ENCODE measurements around the gene APOD. TPM values are rescaled to one million over a fixed set of nuclear protein-coding genes. Genes with fewer than 3 reads are reported as not detected.

The APOD gene
- total RNA-seq, 1 donor from 2014 or later: 3.4 TPM

- DNase-seq (ENCODE audit: low spot score): no peak
- H3K27me3 Mint-ChIP-seq (ENCODE audit: insufficient read depth): peaks cover 3% of the 10 kb centered on the region
- no peaks in the 10 kb centered on the region for H3K9me3 Mint-ChIP-seq
- intact Hi-C loops (cut with micrococcal nuclease): loop anchor here (2.0 kb wide), 1 partner anchor 35 kb away; no protein-coding TSS in a partner anchor
- no peak overlapping the region for H3K4me3 Mint-ChIP-seq
- H3K27ac Mint-ChIP-seq: peak overlapping the region; percentile 92
- H3K36me3 Mint-ChIP-seq (ENCODE audit: low read depth): peaks cover 2% of the 10 kb centered on the region
- H3K4me1 Mint-ChIP-seq (ENCODE audit: low read depth): peaks cover 72% of the 10 kb centered on the region
These were observed 32.3 kb downstream of the APOD start for GRCh38 chr3:195551381-195551978.

- peaks cover 73% of the 10 kb centered on the region for H3K4me1 Mint-ChIP-seq (ENCODE audit: low read depth)
- H3K27ac Mint-ChIP-seq: peak overlapping the region; percentile 92
- peak overlapping the region; percentile 75 for H3K4me3 Mint-ChIP-seq
- H3K36me3 Mint-ChIP-seq (ENCODE audit: low read depth): peaks cover 2% of the 10 kb centered on the region
- no peaks in the 10 kb centered on the region for H3K9me3 Mint-ChIP-seq
- intact Hi-C loops (cut with micrococcal nuclease): loop anchor here (1.0 to 2.0 kb wide), 2 partner anchors 8 to 36 kb away; no protein-coding TSS in a partner anchor
- H3K27me3 Mint-ChIP-seq (ENCODE audit: insufficient read depth): no peaks in the 10 kb centered on the region
- no peak for DNase-seq (ENCODE audit: low spot score)
These were observed 33.0 kb downstream of the APOD start for GRCh38 chr3:195550723-195551122.

GRCh38 chr3:195549931-195550519 is 33.7 kb downstream of the APOD start:
- H3K9me3 Mint-ChIP-seq: no peaks in the 10 kb centered on the region
- intact Hi-C loops (cut with micrococcal nuclease): loop anchor here (1.0 to 10.0 kb wide), 7 partner anchors 8 to 1415 kb away; partner anchors contain the start of genes ATP13A3, CEP19, HES1 and PIGX

GRCh38 chr3:195548987-195549386 is 34.8 kb downstream of the APOD start:
- peak overlapping the region; percentile 43 for H3K4me3 Mint-ChIP-seq
- H3K27me3 Mint-ChIP-seq (ENCODE audit: insufficient read depth): no peaks in the 10 kb centered on the region
- no peaks in the 10 kb centered on the region for H3K9me3 Mint-ChIP-seq
- H3K27ac Mint-ChIP-seq: peak overlapping the region; percentile 54
- peaks cover 84% of the 10 kb centered on the region for H3K4me1 Mint-ChIP-seq (ENCODE audit: low read depth)
- no peak for DNase-seq (ENCODE audit: low spot score)
- H3K36me3 Mint-ChIP-seq (ENCODE audit: low read depth): peaks cover 2% of the 10 kb centered on the region
- intact Hi-C loops (cut with micrococcal nuclease): loop anchor here (5.0 to 10.0 kb wide), 5 partner anchors 782 to 1414 kb away; partner anchors contain the start of genes ATP13A3, CEP19, HES1 and PIGX

More at GRCh38 chr3:195549931-195550519, 33.7 kb downstream of the APOD start:
- DNase-seq (ENCODE audit: low spot score): peak; percentile 75
- peak overlapping the region; percentile 73 for H3K4me3 Mint-ChIP-seq
- H3K27me3 Mint-ChIP-seq (ENCODE audit: insufficient read depth): no peaks in the 10 kb centered on the region
- peaks cover 2% of the 10 kb centered on the region for H3K36me3 Mint-ChIP-seq (ENCODE audit: low read depth)
- peaks cover 76% of the 10 kb centered on the region for H3K4me1 Mint-ChIP-seq (ENCODE audit: low read depth)
- peak overlapping the region; percentile 92 for H3K27ac Mint-ChIP-seq

GRCh38 chr3:195548501-195548900 is 35.2 kb downstream of the APOD start:
- H3K36me3 Mint-ChIP-seq (ENCODE audit: low read depth): peaks cover 2% of the 10 kb centered on the region
- peak overlapping the region; percentile 54 for H3K27ac Mint-ChIP-seq
- no peaks in the 10 kb centered on the region for H3K27me3 Mint-ChIP-seq (ENCODE audit: insufficient read depth)
- H3K4me3 Mint-ChIP-seq: peak overlapping the region; percentile 43
- intact Hi-C loops (cut with micrococcal nuclease): loop anchor here (5.0 to 10.0 kb wide), 5 partner anchors 781 to 1414 kb away; partner anchors contain the start of genes ATP13A3, CEP19, HES1 and PIGX
- H3K9me3 Mint-ChIP-seq: no peaks in the 10 kb centered on the region
- peaks cover 86% of the 10 kb centered on the region for H3K4me1 Mint-ChIP-seq (ENCODE audit: low read depth)
- no peak for DNase-seq (ENCODE audit: low spot score)

- H3K27me3 Mint-ChIP-seq (ENCODE audit: insufficient read depth): no peaks in the 10 kb centered on the region
- H3K4me1 Mint-ChIP-seq (ENCODE audit: low read depth): peaks cover 83% of the 10 kb centered on the region
- H3K36me3 Mint-ChIP-seq (ENCODE audit: low read depth): peaks cover 2% of the 10 kb centered on the region
- peak overlapping the region; percentile 31 for H3K4me3 Mint-ChIP-seq
- DNase-seq (ENCODE audit: low spot score): no peak
- H3K27ac Mint-ChIP-seq: peak overlapping the region; percentile 7
- intact Hi-C loops (cut with micrococcal nuclease): loop anchor here (5.0 to 10.0 kb wide), 5 partner anchors 781 to 1413 kb away; partner anchors contain the start of genes ATP13A3, CEP19, HES1 and PIGX
- H3K9me3 Mint-ChIP-seq: no peaks in the 10 kb centered on the region
These were observed 35.7 kb downstream of the APOD start for GRCh38 chr3:195548006-195548405.

- Mint-ChIP-seq H3K27ac (peak overlapping the region; percentile 88), H3K27me3 (ENCODE audit: insufficient read depth) (no peaks in the 10 kb centered on the region), H3K36me3 (ENCODE audit: low read depth) (peaks cover 4% of the 10 kb centered on the region), H3K4me3 (peak overlapping the region; percentile 71), H3K9me3 (no peaks in the 10 kb centered on the region), H3K4me1 (ENCODE audit: low read depth) (peaks cover 80% of the 10 kb centered on the region)
- intact Hi-C loops (cut with micrococcal nuclease): loop anchor here (5.0 to 10.0 kb wide), 5 partner anchors 779 to 1411 kb away; partner anchors contain the start of genes ATP13A3, CEP19, HES1 and PIGX
- no peak for DNase-seq (ENCODE audit: low spot score)
These were observed 37.6 kb downstream of the APOD start for GRCh38 chr3:195546130-195546560.

- intact Hi-C loops (cut with micrococcal nuclease): loop anchor here (5.0 to 10.0 kb wide), 7 partner anchors 777 to 1410 kb away; partner anchors contain the start of genes ATP13A3, CEP19, FAM43A and HES1
- Mint-ChIP-seq H3K27me3 (ENCODE audit: insufficient read depth) (no peaks in the 10 kb centered on the region), H3K4me3 (peak overlapping the region; percentile 88), H3K4me1 (ENCODE audit: low read depth) (peaks cover 80% of the 10 kb centered on the region), H3K9me3 (no peaks in the 10 kb centered on the region), H3K36me3 (ENCODE audit: low read depth) (peaks cover 13% of the 10 kb centered on the region), H3K27ac (peak overlapping the region; percentile 70)
- no peak for DNase-seq (ENCODE audit: low spot score)
These were observed 39.1 kb downstream of the APOD start for GRCh38 chr3:195544634-195545033.

- Mint-ChIP-seq H3K9me3 (no peaks in the 10 kb centered on the region), H3K27ac (peak overlapping the region; percentile 32), H3K36me3 (ENCODE audit: low read depth) (peaks cover 17% of the 10 kb centered on the region), H3K4me1 (ENCODE audit: low read depth) (peaks cover 84% of the 10 kb centered on the region), H3K4me3 (peak overlapping the region; percentile 88), H3K27me3 (ENCODE audit: insufficient read depth) (no peaks in the 10 kb centered on the region)
- DNase-seq (ENCODE audit: low spot score): no peak
- intact Hi-C loops (cut with micrococcal nuclease): loop anchor here (5.0 to 10.0 kb wide), 6 partner anchors 857 to 1409 kb away; partner anchors contain the start of genes ATP13A3, CEP19, FAM43A and HES1
These were observed 39.6 kb downstream of the APOD start for GRCh38 chr3:195544230-195544536.

- DNase-seq (ENCODE audit: low spot score): no peak
- intact Hi-C loops (cut with micrococcal nuclease): loop anchor here (1.0 to 10.0 kb wide), 10 partner anchors 19 to 1409 kb away; partner anchors contain the start of genes ATP13A3, CEP19, FAM43A and HES1
These were observed 40.1 kb downstream of the APOD start for GRCh38 chr3:195543500-195544229.

GRCh38 chr3:195542698-195543499 is 40.8 kb downstream of the APOD start, which contains the start of gene PPP1R2:
PPP1R2 (minus strand) TSS chr3:195543325; CDS start chr3:195543025, 300 bp downstream.
- intact Hi-C loops (cut with micrococcal nuclease): loop anchor here (1.0 to 10.0 kb wide), 11 partner anchors 7 to 1408 kb away; partner anchors contain the start of genes ATP13A3, CEP19, FAM43A and HES1
- Mint-ChIP-seq H3K36me3 (ENCODE audit: low read depth) (peaks cover 20% of the 10 kb centered on the region), H3K27me3 (ENCODE audit: insufficient read depth) (no peaks in the 10 kb centered on the region), H3K4me3 (peak within 1 kb of the TSS; percentile 88), H3K9me3 (no peaks in the 10 kb centered on the region), H3K27ac (peak within 1 kb of the TSS; percentile 82), H3K4me1 (ENCODE audit: low read depth) (peaks cover 84% of the 10 kb centered on the region)
- DNase-seq (ENCODE audit: low spot score): peak; percentile 88

More at GRCh38 chr3:195543500-195544229, 40.1 kb downstream of the APOD start:
- H3K27me3 Mint-ChIP-seq (ENCODE audit: insufficient read depth): no peaks in the 10 kb centered on the region
- H3K4me3 Mint-ChIP-seq: peak overlapping the region; percentile 88
- peaks cover 21% of the 10 kb centered on the region for H3K36me3 Mint-ChIP-seq (ENCODE audit: low read depth)
- peaks cover 85% of the 10 kb centered on the region for H3K4me1 Mint-ChIP-seq (ENCODE audit: low read depth)
- no peaks in the 10 kb centered on the region for H3K9me3 Mint-ChIP-seq
- peak overlapping the region; percentile 82 for H3K27ac Mint-ChIP-seq
